Retinal pigment epithelial cell (primary cell): ENCODE data around the gene NIT1.

Experiments
- DNase-seq: peaks from one replicate; pipeline ENCODE4 v3.0.0-alpha.2; 2010; ENCODE audit warnings: low read depth
- H3K4me3 ChIP-seq: 2 replicates; pipeline ENCODE4 v1.5.1; 2011; ENCODE audit warnings: mild to moderate bottlenecking, low read length, control low read depth, moderate library complexity
- CTCF ChIP-seq: conservative IDR thresholded peaks from 2 replicates; pipeline ENCODE4 v1.5.1; 2011; ENCODE audit warnings: low read depth, low read length, control low read depth, inconsistent platforms

The NIT1 gene

GRCh38 chr1:161072751-161073449 lies 45.0 kb upstream of the NIT1 start:
- no peak overlapping the region for H3K4me3 ChIP-seq
- no peak for DNase-seq
- TF ChIP-seq CTCF, result no peak

- no peak for DNase-seq
- TF ChIP-seq CTCF, result no peak
- H3K4me3 ChIP-seq, result no peak overlapping the region
Observed at GRCh38 chr1:161073474-161074121, 44.3 kb upstream of the NIT1 start.

GRCh38 chr1:161074676-161075368 lies 43.1 kb upstream of the NIT1 start:
- no peak overlapping the region for H3K4me3 ChIP-seq
- no peak for DNase-seq
- TF ChIP-seq CTCF, result no peak

- DNase-seq, result no peak
- no peak for TF ChIP-seq CTCF
- H3K4me3 ChIP-seq, result no peak overlapping the region
Observed at GRCh38 chr1:161076410-161076809, 41.5 kb upstream of the NIT1 start.

GRCh38 chr1:161077426-161077825 lies 40.5 kb upstream of the NIT1 start:
- no peak for DNase-seq
- TF ChIP-seq CTCF, result no peak
- no peak overlapping the region for H3K4me3 ChIP-seq

GRCh38 chr1:161079436-161080110 lies 38.3 kb upstream of the NIT1 start:
- no peak overlapping the region for H3K4me3 ChIP-seq
- TF ChIP-seq CTCF, result no peak
- DNase-seq, result no peak
